ENCODE results near the gene IFIT3.

- TF ChIP-seq ZBTB7A (IDR thresholded peaks at IDR 0.05; ENCODE audit: low read depth) (no peak), REST (IDR thresholded peaks at IDR 0.05; ENCODE audit: low read depth) (no peak), TEAD4 (IDR thresholded peaks at IDR 0.05) (no peak), CREB1 (IDR thresholded peaks at IDR 0.05; ENCODE audit: low read depth) (no peak)
Measured at GRCh38 chr10:89347701-89348457, 20.1 kb downstream of the IFIT3 start.

Data from Ishikawa (cell line).